ENCODE results near the gene IRAK1.

Gene IRAK1

DNA sequence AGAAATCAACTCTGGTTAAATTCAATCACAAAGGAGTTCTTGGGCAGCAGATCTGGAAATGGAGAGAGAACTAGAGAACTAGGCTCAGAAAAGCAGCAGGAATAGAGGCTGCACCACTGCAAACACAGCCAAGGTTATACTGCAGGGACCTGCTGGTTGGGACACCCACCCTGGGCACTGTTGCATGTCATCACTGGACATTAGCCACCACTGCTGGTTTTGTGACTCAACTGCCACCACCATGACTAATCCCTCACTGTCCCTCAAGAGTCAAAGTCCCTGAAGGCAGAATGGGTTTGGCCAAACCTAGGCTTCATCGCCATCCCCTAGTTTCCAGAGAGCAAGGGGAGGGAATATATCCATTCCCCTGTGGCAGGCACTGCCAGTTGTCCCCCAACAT is 38.1 kb upstream of the IRAK1 start (continued):
- TF ChIP-seq, protein P1, sequence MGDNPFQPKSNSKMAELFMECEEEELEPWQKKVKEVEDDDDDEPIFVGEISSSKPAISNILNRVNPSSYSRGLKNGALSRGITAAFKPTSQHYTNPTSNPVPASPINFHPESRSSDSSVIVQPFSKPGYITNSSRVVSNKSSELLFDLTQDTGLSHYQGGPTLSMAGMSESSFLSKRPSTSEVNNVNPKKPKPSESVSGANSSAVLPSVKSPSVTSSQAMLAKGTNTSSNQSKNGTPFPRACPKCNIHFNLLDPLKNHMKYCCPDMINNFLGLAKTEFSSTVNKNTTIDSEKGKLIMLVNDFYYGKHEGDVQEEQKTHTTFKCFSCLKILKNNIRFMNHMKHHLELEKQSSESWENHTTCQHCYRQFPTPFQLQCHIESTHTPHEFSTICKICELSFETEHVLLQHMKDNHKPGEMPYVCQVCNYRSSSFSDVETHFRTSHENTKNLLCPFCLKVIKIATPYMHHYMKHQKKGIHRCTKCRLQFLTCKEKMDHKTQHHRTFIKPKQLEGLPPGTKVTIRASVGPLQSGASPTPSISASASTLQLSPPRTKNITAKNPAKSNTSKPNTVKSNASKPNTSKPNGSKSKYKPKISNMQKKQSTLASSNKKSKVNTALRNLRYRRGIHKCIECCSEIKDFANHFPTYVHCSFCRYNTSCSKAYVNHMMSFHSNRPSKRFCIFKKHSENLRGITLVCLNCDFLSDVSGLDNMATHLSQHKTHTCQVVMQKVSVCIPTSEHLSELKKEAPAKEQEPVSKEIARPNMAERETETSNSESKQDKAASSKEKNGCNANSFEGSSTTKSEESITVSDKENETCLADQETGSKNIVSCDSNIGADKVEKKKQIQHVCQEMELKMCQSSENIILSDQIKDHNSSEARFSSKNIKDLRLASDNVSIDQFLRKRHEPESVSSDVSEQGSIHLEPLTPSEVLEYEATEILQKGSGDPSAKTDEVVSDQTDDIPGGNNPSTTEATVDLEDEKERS (tag by site-specific recombination; IDR thresholded peaks at IDR 0.05) = no peak
- no peak for TF ChIP-seq ZNF830 (tag by site-specific recombination; IDR thresholded peaks at IDR 0.05; ENCODE audit: low read depth)
- TF ChIP-seq, protein P2, sequence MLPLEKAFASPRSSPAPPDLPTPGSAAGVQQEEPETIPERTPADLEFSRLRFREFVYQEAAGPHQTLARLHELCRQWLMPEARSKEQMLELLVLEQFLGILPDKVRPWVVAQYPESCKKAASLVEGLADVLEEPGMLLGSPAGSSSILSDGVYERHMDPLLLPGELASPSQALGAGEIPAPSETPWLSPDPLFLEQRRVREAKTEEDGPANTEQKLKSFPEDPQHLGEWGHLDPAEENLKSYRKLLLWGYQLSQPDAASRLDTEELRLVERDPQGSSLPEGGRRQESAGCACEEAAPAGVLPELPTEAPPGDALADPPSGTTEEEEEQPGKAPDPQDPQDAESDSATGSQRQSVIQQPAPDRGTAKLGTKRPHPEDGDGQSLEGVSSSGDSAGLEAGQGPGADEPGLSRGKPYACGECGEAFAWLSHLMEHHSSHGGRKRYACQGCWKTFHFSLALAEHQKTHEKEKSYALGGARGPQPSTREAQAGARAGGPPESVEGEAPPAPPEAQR (tag by site-specific recombination; IDR thresholded peaks at IDR 0.05) = no peak
- TF ChIP-seq ZNF169 (tag by site-specific recombination; IDR thresholded peaks at IDR 0.05) = no peak

DNA sequence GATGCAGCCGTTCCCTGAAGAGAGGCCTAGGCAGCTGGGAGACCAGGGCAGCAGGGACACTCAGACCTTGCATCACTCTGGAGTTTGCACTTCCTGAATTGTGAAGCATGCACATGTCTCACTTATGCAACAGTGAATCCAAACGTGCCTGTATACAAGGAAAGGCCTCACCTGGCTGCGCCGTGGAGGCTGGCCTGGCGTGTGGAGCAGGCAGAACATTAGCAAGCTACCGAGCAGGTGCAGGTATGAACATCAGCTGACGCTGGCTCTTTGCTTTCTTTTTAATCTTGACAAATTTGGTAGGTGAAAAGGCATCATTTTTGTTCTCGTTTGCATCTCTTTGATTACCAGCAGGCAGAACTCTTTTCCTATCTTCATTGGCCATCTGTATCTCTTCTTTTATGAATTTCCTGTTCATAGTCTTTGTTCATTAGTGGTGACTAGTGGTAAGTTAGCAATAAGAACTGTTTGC is 37.1 kb upstream of the IRAK1 start:
- ChIA-PET POLR2A (no interaction called here), CTCF (interaction anchor here (0.6 to 1.6 kb wide), 3 partner anchors 10 to 44 kb away, joined by 3 to 7 read pairs (median 4); no protein-coding TSS in a partner anchor)
- TF ChIP-seq ZNF341 (tag by site-specific recombination; IDR thresholded peaks at IDR 0.05; ENCODE audit: low read depth) (no peak), ZNF785 (tag by site-specific recombination; IDR thresholded peaks at IDR 0.05) (no peak), ZNF391 (tag by site-specific recombination; IDR thresholded peaks at IDR 0.05; ENCODE audit: borderline replicate concordance, low read depth) (no peak)
- Histone ChIP-seq H3K27ac (ENCODE audit: extremely low read depth, low read depth, low read length) (no peak overlapping the region), H3K4me3 (ENCODE audit: low read depth, low read length) (no peak overlapping the region), H3K9me3 (ENCODE audit: control insufficient read depth, insufficient read depth, low read depth, low read length) (no peaks in the 10 kb centered on the region), H3K4me1 (ENCODE audit: control insufficient read depth, insufficient read depth, low read length) (no peaks in the 10 kb centered on the region), H3K36me3 (ENCODE audit: control insufficient read depth in 2 of 2, insufficient read depth in 1 of 2, low read length in 2 of 2) (peaks cover 3 to 15% of the 10 kb centered on the region in 2 experiments; a peak in 2 of 3 replicates)

DNA sequence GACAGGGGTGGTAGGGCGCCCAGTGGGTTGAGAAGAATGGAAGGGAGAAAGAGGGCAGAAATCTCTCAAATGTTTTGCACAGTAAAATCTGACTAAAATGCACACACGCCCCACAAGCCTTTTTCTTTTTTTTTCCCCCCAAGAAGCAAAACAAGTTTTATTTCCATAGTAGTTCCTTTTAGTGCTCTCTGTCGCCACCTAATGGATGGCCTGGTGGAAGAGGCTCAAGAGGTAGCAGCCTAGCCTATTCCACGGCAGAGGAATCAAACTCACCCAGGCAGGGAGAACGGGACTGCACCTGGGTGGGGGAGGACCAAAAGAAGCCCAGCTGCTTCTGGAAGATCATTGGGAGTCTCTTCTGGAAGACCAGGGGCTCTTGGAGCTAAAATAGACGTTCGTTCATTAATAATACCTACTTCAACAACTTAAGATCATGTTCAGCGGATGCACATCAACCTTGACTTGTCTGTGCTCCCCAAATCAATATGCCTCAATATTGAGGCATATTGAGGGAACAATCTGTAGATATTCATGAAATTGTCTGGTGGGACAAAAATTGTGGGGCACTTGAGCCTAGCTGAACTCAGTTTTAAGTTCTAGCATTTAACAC is 31.6 kb upstream of the IRAK1 start:
- H3K36me3 ChIP-seq (ENCODE audit: control insufficient read depth in 2 of 2, insufficient read depth in 1 of 2, low read length in 2 of 2) = peaks cover 3 to 20% of the 10 kb centered on the region in 2 experiments; a peak in 2 of 3 replicates
- H3K27ac ChIP-seq (ENCODE audit: extremely low read depth, low read depth, low read length) = no peak overlapping the region

More for the DNA sequence above, 31.6 kb upstream of the IRAK1 start:
- H3K4me3 ChIP-seq (ENCODE audit: low read depth, low read length) = no peak overlapping the region
- no peaks in the 10 kb centered on the region for H3K9me3 ChIP-seq (ENCODE audit: control insufficient read depth, insufficient read depth, low read depth, low read length)
- ChIA-PET CTCF (interaction anchor here (0.6 to 4.4 kb wide), 14 partner anchors 10 to 786 kb away, joined by 3 to 35 read pairs (median 3); no protein-coding TSS in a partner anchor), POLR2A (no interaction called here)
- no peak for TF ChIP-seq ZNF658 (tag by site-specific recombination; IDR thresholded peaks at IDR 0.05)
- no peak for TF ChIP-seq MEIS1 (CRISPR knock-in tag; IDR thresholded peaks at IDR 0.05; ENCODE audit: borderline replicate concordance)
- TF ChIP-seq, protein P3, sequence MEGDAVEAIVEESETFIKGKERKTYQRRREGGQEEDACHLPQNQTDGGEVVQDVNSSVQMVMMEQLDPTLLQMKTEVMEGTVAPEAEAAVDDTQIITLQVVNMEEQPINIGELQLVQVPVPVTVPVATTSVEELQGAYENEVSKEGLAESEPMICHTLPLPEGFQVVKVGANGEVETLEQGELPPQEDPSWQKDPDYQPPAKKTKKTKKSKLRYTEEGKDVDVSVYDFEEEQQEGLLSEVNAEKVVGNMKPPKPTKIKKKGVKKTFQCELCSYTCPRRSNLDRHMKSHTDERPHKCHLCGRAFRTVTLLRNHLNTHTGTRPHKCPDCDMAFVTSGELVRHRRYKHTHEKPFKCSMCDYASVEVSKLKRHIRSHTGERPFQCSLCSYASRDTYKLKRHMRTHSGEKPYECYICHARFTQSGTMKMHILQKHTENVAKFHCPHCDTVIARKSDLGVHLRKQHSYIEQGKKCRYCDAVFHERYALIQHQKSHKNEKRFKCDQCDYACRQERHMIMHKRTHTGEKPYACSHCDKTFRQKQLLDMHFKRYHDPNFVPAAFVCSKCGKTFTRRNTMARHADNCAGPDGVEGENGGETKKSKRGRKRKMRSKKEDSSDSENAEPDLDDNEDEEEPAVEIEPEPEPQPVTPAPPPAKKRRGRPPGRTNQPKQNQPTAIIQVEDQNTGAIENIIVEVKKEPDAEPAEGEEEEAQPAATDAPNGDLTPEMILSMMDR (tag by site-specific recombination; IDR thresholded peaks at IDR 0.05) = peak; percentile 64
- no peak for TF ChIP-seq MYNN (tag by site-specific recombination; IDR thresholded peaks at IDR 0.05; ENCODE audit: borderline replicate concordance)
- no peak for TF ChIP-seq ZNF530 (tag by site-specific recombination; IDR thresholded peaks at IDR 0.05; ENCODE audit: low read depth)
- TF ChIP-seq REPIN1 (tag by site-specific recombination; IDR thresholded peaks at IDR 0.05; ENCODE audit: low read depth) = no peak
- TF ChIP-seq ZNF654 (tag by site-specific recombination; IDR thresholded peaks at IDR 0.05; ENCODE audit: low read depth) = peak; percentile 76
- TF ChIP-seq ZNF624 (tag by site-specific recombination; IDR thresholded peaks at IDR 0.05) = no peak
- no peak for TF ChIP-seq SETDB1 (IDR thresholded peaks at IDR 0.05; ENCODE audit: insufficient read length, low read length)
- no peak for TF ChIP-seq ZNF621 (tag by site-specific recombination; IDR thresholded peaks at IDR 0.05)
- H3K4me1 ChIP-seq (ENCODE audit: control insufficient read depth, insufficient read depth, low read length) = no peaks in the 10 kb centered on the region
